HEK293T (cell line): ENCODE data around the gene STOML1.

Source experiments
- CTBP1 ChIP-seq: fragments of 450-650 bp; IDR thresholded peaks from 2 replicates; pipeline ENCODE4 v1.6.1; 2016; ENCODE audit warnings: borderline replicate concordance
- FOXA1 ChIP-seq: fragments of 450-650 bp; IDR thresholded peaks from 2 replicates; pipeline ENCODE4 v1.6.1; 2016; ENCODE audit warnings: mild to moderate bottlenecking
- HDGF ChIP-seq: fragments of 450-650 bp; IDR thresholded peaks from 2 replicates; pipeline ENCODE4 v1.6.1; 2017; ENCODE audit warnings: antibody characterized with exemption, borderline replicate concordance
- SP1 ChIP-seq: fragments of 450-650 bp; IDR thresholded peaks from 2 replicates; pipeline ENCODE4 v1.6.1; 2017
- SUZ12 ChIP-seq: fragments of 450-650 bp; IDR thresholded peaks from 2 replicates; pipeline ENCODE4 v1.6.1; 2016; ENCODE audit warnings: mild to moderate bottlenecking

GRCh38 chr15:73984208-73984979 lies 7.7 kb downstream of the STOML1 start:
- no peak for TF ChIP-seq HDGF
- TF ChIP-seq SP1: no peak
- no peak for TF ChIP-seq CTBP1
- TF ChIP-seq SUZ12: no peak
- TF ChIP-seq FOXA1: no peak
